CD4-positive, alpha-beta T cell treated with Interleukin-6 at 100 ng/mL for 8 hours (primary cell): ENCODE data around the gene SLC2A10.
A peak's percentile ranks its signal among the peaks of the same experiment; 100 is the strongest.
"Not testable (repeated sequence)": the region's sequence is repeated elsewhere in the genome, so short reads cannot be mapped to it uniquely, and the experiment has no call there.

Experiments
- DNase-seq: peaks from one replicate; pipeline ENCODE4 v3.0.0-alpha.2; 2020; ENCODE audit warnings: mixed read lengths, low spot score

SLC2A10 gene

GRCh38 chr20:46709459-46710152, at the start of gene SLC2A10:
Gene SLC2A10 (plus strand): TSS chr20:46709649. CDS start chr20:46709737, 88 bp downstream.
- no peak for DNase-seq

- DNase-seq: no peak
Measured at GRCh38 chr20:46660487-46660886, 49.0 kb upstream of the SLC2A10 start.

- no peak for DNase-seq
Measured at GRCh38 chr20:46661659-46662058, 47.8 kb upstream of the SLC2A10 start.

GRCh38 chr20:46663531-46663930, 45.9 kb upstream of the SLC2A10 start:
- no peak for DNase-seq

GRCh38 chr20:46665602-46666001, 43.8 kb upstream of the SLC2A10 start:
- no peak for DNase-seq

GRCh38 chr20:46666306-46666705, 43.1 kb upstream of the SLC2A10 start:
- DNase-seq: no peak

- DNase-seq: no peak
Measured at GRCh38 chr20:46666818-46667515, 42.5 kb upstream of the SLC2A10 start.

- no peak for DNase-seq
Measured at GRCh38 chr20:46670228-46670584, 39.2 kb upstream of the SLC2A10 start.

GRCh38 chr20:46670585-46671584, 38.6 kb upstream of the SLC2A10 start:
- DNase-seq: no peak

GRCh38 chr20:46671866-46672542, 37.4 kb upstream of the SLC2A10 start:
- DNase-seq: no peak

- no peak for DNase-seq
Measured at GRCh38 chr20:46672543-46673148, 36.8 kb upstream of the SLC2A10 start.

GRCh38 chr20:46673394-46674252, 35.8 kb upstream of the SLC2A10 start:
- DNase-seq: no peak

GRCh38 chr20:46674253-46675083, 35.0 kb upstream of the SLC2A10 start:
- DNase-seq: no peak

- not testable (repeated sequence) for DNase-seq
Measured at GRCh38 chr20:46676649-46677316, 32.7 kb upstream of the SLC2A10 start.

- DNase-seq: no peak
Measured at GRCh38 chr20:46677608-46678007, 31.8 kb upstream of the SLC2A10 start.

- no peak for DNase-seq
Measured at GRCh38 chr20:46678516-46678915, 30.9 kb upstream of the SLC2A10 start.

- DNase-seq: no peak
Measured at GRCh38 chr20:46680684-46681031, 28.8 kb upstream of the SLC2A10 start.

- DNase-seq: peak; percentile 57
Measured at GRCh38 chr20:46681032-46681854, 28.2 kb upstream of the SLC2A10 start.
